Measurements from ENCODE around the gene LMBRD2. TPM values are rescaled to one million over a fixed set of nuclear protein-coding genes. Genes with fewer than 3 reads are reported as not detected.

The LMBRD2 gene
- total and polyA plus RNA-seq, 4 donors = 1.8 to 16.3 (median 7.2) TPM

GRCh38 chr5:36172599-36172998 lies 20.9 kb upstream of the LMBRD2 start:
- ATAC-seq (ENCODE audit: low FRiP score) (no peak), DNase-seq (no peak)
- Histone ChIP-seq H3K36me3 (ENCODE audit: control insufficient read depth in 1 of 2, insufficient read depth in 2 of 2, low read length in 1 of 2) (peaks cover 9 to 10% of the 10 kb centered on the region in 2 donors), H3K4me1 (ENCODE audit: control insufficient read depth in 1 of 2, insufficient read depth in 2 of 2, low read length in 2 of 2) (no peaks in the 10 kb centered on the region), H3K4me3 (ENCODE audit: low read length in 2 of 2) (no peak overlapping the region), H3K27me3 (ENCODE audit: control insufficient read depth in 1 of 2, insufficient read depth in 2 of 2, low read length in 1 of 2) (no peaks in the 10 kb centered on the region), H3K9me3 (ENCODE audit: control insufficient read depth, low read length) (no peaks in the 10 kb centered on the region), H3K27ac (ENCODE audit: low read depth in 1 of 2, low read length in 2 of 2) (no peak overlapping the region)
- intact Hi-C loops (cut with DNase I) = loop anchor here (10.0 kb wide), 1 partner anchor 222 kb away; no protein-coding TSS in a partner anchor
- WGBS, 2 donors = 59 to 71% methylated on average over 1 of the region's 1 CpG

GRCh38 chr5:36170832-36171424 lies 19.2 kb upstream of the LMBRD2 start:
- no peak for ATAC-seq (ENCODE audit: low FRiP score)
- peaks cover 10 to 11% of the 10 kb centered on the region in 2 donors for H3K36me3 ChIP-seq (ENCODE audit: control insufficient read depth in 1 of 2, insufficient read depth in 2 of 2, low read length in 1 of 2)
- H3K4me1 ChIP-seq (ENCODE audit: control insufficient read depth in 1 of 2, insufficient read depth in 2 of 2, low read length in 2 of 2) = no peaks in the 10 kb centered on the region
- no peak for DNase-seq
- no peaks in the 10 kb centered on the region for H3K9me3 ChIP-seq (ENCODE audit: control insufficient read depth, low read length)
- H3K27me3 ChIP-seq (ENCODE audit: control insufficient read depth in 1 of 2, insufficient read depth in 2 of 2, low read length in 1 of 2) = no peaks in the 10 kb centered on the region
- H3K4me3 ChIP-seq (ENCODE audit: low read length in 2 of 2) = no peak overlapping the region
- intact Hi-C loops (cut with DNase I) = loop anchor here (10.0 kb wide), 1 partner anchor 224 kb away; no protein-coding TSS in a partner anchor
- no peak overlapping the region for H3K27ac ChIP-seq (ENCODE audit: low read depth in 1 of 2, low read length in 2 of 2)
- WGBS, 2 donors = 72 to 73% methylated on average over 5 of the region's 5 CpGs

- Histone ChIP-seq H3K4me1 (ENCODE audit: control insufficient read depth in 1 of 2, insufficient read depth in 2 of 2, low read length in 2 of 2) (no peaks in the 10 kb centered on the region), H3K9me3 (ENCODE audit: control insufficient read depth, low read length) (no peaks in the 10 kb centered on the region), H3K36me3 (ENCODE audit: control insufficient read depth in 1 of 2, insufficient read depth in 2 of 2, low read length in 1 of 2) (peaks cover 5 to 11% of the 10 kb centered on the region in 2 donors), H3K27me3 (ENCODE audit: control insufficient read depth in 1 of 2, insufficient read depth in 2 of 2, low read length in 1 of 2) (no peaks in the 10 kb centered on the region), H3K27ac (ENCODE audit: low read depth in 1 of 2, low read length in 2 of 2) (no peak overlapping the region), H3K4me3 (ENCODE audit: low read length in 2 of 2) (no peak overlapping the region)
- intact Hi-C loops (cut with DNase I) = no loop called here
- WGBS, 2 donors = 96 to 99% methylated on average over 4 of the region's 4 CpGs
- no peak for ATAC-seq (ENCODE audit: low FRiP score)
- no peak for DNase-seq
These were observed 17.1 kb upstream of the LMBRD2 start for GRCh38 chr5:36168737-36169136.

- WGBS, 2 donors = 95 to 96% methylated on average over 4 of the region's 4 CpGs
- no peak overlapping the region for H3K27ac ChIP-seq (ENCODE audit: low read depth in 1 of 2, low read length in 2 of 2)
- ATAC-seq (ENCODE audit: low FRiP score) (no peak), DNase-seq (no peak)
- no peaks in the 10 kb centered on the region for H3K9me3 ChIP-seq (ENCODE audit: control insufficient read depth, low read length)
- no peak overlapping the region for H3K4me3 ChIP-seq (ENCODE audit: low read length in 2 of 2)
- no peaks in the 10 kb centered on the region for H3K27me3 ChIP-seq (ENCODE audit: control insufficient read depth in 1 of 2, insufficient read depth in 2 of 2, low read length in 1 of 2)
- peaks cover 4 to 12% of the 10 kb centered on the region in 2 donors for H3K36me3 ChIP-seq (ENCODE audit: control insufficient read depth in 1 of 2, insufficient read depth in 2 of 2, low read length in 1 of 2)
- no peaks in the 10 kb centered on the region for H3K4me1 ChIP-seq (ENCODE audit: control insufficient read depth in 1 of 2, insufficient read depth in 2 of 2, low read length in 2 of 2)
- intact Hi-C loops (cut with DNase I) = no loop called here
These were observed 12.8 kb upstream of the LMBRD2 start for GRCh38 chr5:36164461-36164860.

- H3K27ac ChIP-seq (ENCODE audit: low read depth in 1 of 2, low read length in 2 of 2) = no peak overlapping the region
- DNase-seq (no peak), ATAC-seq (ENCODE audit: low FRiP score) (no peak)
- no peaks in the 10 kb centered on the region for H3K4me1 ChIP-seq (ENCODE audit: control insufficient read depth in 1 of 2, insufficient read depth in 2 of 2, low read length in 2 of 2)
- no peak overlapping the region for H3K4me3 ChIP-seq (ENCODE audit: low read length in 2 of 2)
- peaks cover 0 to 8% of the 10 kb centered on the region in 2 donors for H3K36me3 ChIP-seq (ENCODE audit: control insufficient read depth in 1 of 2, insufficient read depth in 2 of 2, low read length in 1 of 2)
- WGBS, 2 donors = 83 to 88% methylated on average over 9 of the region's 9 CpGs
- no peaks in the 10 kb centered on the region for H3K9me3 ChIP-seq (ENCODE audit: control insufficient read depth, low read length)
- no peaks in the 10 kb centered on the region for H3K27me3 ChIP-seq (ENCODE audit: control insufficient read depth in 1 of 2, insufficient read depth in 2 of 2, low read length in 1 of 2)
- intact Hi-C loops (cut with DNase I) = no loop called here
These were observed 11.3 kb upstream of the LMBRD2 start for GRCh38 chr5:36162810-36163486.

- Histone ChIP-seq H3K4me3 (ENCODE audit: low read length in 2 of 2) (no peak overlapping the region), H3K27ac (ENCODE audit: low read depth in 1 of 2, low read length in 2 of 2) (no peak overlapping the region), H3K9me3 (ENCODE audit: control insufficient read depth, low read length) (no peaks in the 10 kb centered on the region), H3K36me3 (ENCODE audit: control insufficient read depth in 1 of 2, insufficient read depth in 2 of 2, low read length in 1 of 2) (peaks cover 0 to 7% of the 10 kb centered on the region in 2 donors), H3K4me1 (ENCODE audit: control insufficient read depth in 1 of 2, insufficient read depth in 2 of 2, low read length in 2 of 2) (no peaks in the 10 kb centered on the region), H3K27me3 (ENCODE audit: control insufficient read depth in 1 of 2, insufficient read depth in 2 of 2, low read length in 1 of 2) (no peaks in the 10 kb centered on the region)
- intact Hi-C loops (cut with DNase I) = no loop called here
- DNase-seq = no peak
- WGBS, 2 donors = 89 to 92% methylated on average over 4 of the region's 4 CpGs
- no peak for ATAC-seq (ENCODE audit: low FRiP score)
These were observed 9.7 kb upstream of the LMBRD2 start for GRCh38 chr5:36161361-36161760.

GRCh38 chr5:36160617-36161016 lies 8.9 kb upstream of the LMBRD2 start:
- intact Hi-C loops (cut with DNase I) = no loop called here
- Histone ChIP-seq H3K27ac (ENCODE audit: low read depth in 1 of 2, low read length in 2 of 2) (no peak overlapping the region), H3K4me1 (ENCODE audit: control insufficient read depth in 1 of 2, insufficient read depth in 2 of 2, low read length in 2 of 2) (no peaks in the 10 kb centered on the region), H3K4me3 (ENCODE audit: low read length in 2 of 2) (no peak overlapping the region), H3K9me3 (ENCODE audit: control insufficient read depth, low read length) (no peaks in the 10 kb centered on the region), H3K27me3 (ENCODE audit: control insufficient read depth in 1 of 2, insufficient read depth in 2 of 2, low read length in 1 of 2) (no peaks in the 10 kb centered on the region), H3K36me3 (ENCODE audit: control insufficient read depth in 1 of 2, insufficient read depth in 2 of 2, low read length in 1 of 2) (peaks cover 0 to 7% of the 10 kb centered on the region in 2 donors)
- ATAC-seq (ENCODE audit: low FRiP score) (no peak), DNase-seq (no peak)
- 64 to 68% methylated on average over 3 of the region's 3 CpGs for WGBS, 2 donors

GRCh38 chr5:36158144-36158543 lies 6.5 kb upstream of the LMBRD2 start:
- 75 to 76% methylated on average over 2 of the region's 2 CpGs for WGBS, 2 donors
- H3K4me1 ChIP-seq (ENCODE audit: control insufficient read depth in 1 of 2, insufficient read depth in 2 of 2, low read length in 2 of 2) = peaks cover 0 to 4% of the 10 kb centered on the region in 2 donors
- H3K36me3 ChIP-seq (ENCODE audit: control insufficient read depth in 1 of 2, insufficient read depth in 2 of 2, low read length in 1 of 2) = peaks cover 0 to 4% of the 10 kb centered on the region in 2 donors
- no peak overlapping the region for H3K27ac ChIP-seq (ENCODE audit: low read depth in 1 of 2, low read length in 2 of 2)
- no peak overlapping the region for H3K4me3 ChIP-seq (ENCODE audit: low read length in 2 of 2)
- H3K27me3 ChIP-seq (ENCODE audit: control insufficient read depth in 1 of 2, insufficient read depth in 2 of 2, low read length in 1 of 2) = no peaks in the 10 kb centered on the region
- H3K9me3 ChIP-seq (ENCODE audit: control insufficient read depth, low read length) = no peaks in the 10 kb centered on the region
- ATAC-seq (ENCODE audit: low FRiP score) (no peak), DNase-seq (no peak)
- intact Hi-C loops (cut with DNase I) = loop anchor here in 1 of 2 donors (10.0 kb wide), 1 partner anchor 537 kb away; no protein-coding TSS in a partner anchor

- Histone ChIP-seq H3K27ac (ENCODE audit: low read depth in 1 of 2, low read length in 2 of 2) (no peak overlapping the region), H3K4me3 (ENCODE audit: low read length in 2 of 2) (no peak overlapping the region), H3K9me3 (ENCODE audit: control insufficient read depth, low read length) (no peaks in the 10 kb centered on the region), H3K36me3 (ENCODE audit: control insufficient read depth in 1 of 2, insufficient read depth in 2 of 2, low read length in 1 of 2) (peaks cover 0 to 4% of the 10 kb centered on the region in 2 donors), H3K4me1 (ENCODE audit: control insufficient read depth in 1 of 2, insufficient read depth in 2 of 2, low read length in 2 of 2) (peaks cover 0 to 4% of the 10 kb centered on the region in 2 donors), H3K27me3 (ENCODE audit: control insufficient read depth in 1 of 2, insufficient read depth in 2 of 2, low read length in 1 of 2) (no peaks in the 10 kb centered on the region)
- 6 to 21% methylated on average over 1 of the region's 1 CpG for WGBS, 2 donors
- ATAC-seq (ENCODE audit: low FRiP score) (no peak), DNase-seq (no peak)
- intact Hi-C loops (cut with DNase I) = loop anchor here in 1 of 2 donors (10.0 kb wide), 1 partner anchor 538 kb away; no protein-coding TSS in a partner anchor
These were observed 4.9 kb upstream of the LMBRD2 start for GRCh38 chr5:36156619-36157018.

Measured in aorta (tissue), 5 donors.